SK-N-SH (cell line): ENCODE data around the gene CACNA2D3. TPM values are rescaled to one million over a fixed set of nuclear protein-coding genes. Genes with fewer than 3 reads are reported as not detected.

Experiments
- CTCF ChIA-PET: fragments of 300-600, 350-600 bp; formaldehyde crosslinking; extraction: SDS; loops from one replicate; lab custom pipeline; 2021; lab: Yijun Ruan, JAX
- POLR2A ChIA-PET: fragments of 350-600 bp; sonication (Branson Sonifier 250); formaldehyde crosslinking; extraction: SDS; loops from one replicate; lab custom pipeline; 2020; ENCODE audit warnings: antibody characterized with exemption, inconsistent platforms; lab: Yijun Ruan, JAX
- DNase-seq: peaks from one replicate; pipeline ENCODE4 v3.0.0; 2012
- H2AFZ ChIP-seq: fragments of 200-600 bp; sonication (generic); 2 replicates; pipeline ENCODE4 v1.8.1; 2016; ENCODE audit warnings: antibody characterized with exemption, mild to moderate bottlenecking, low read depth
- H3F3A ChIP-seq: fragments of 200-600 bp; sonication (generic); replicated peaks from 2 replicates; pipeline ENCODE3; 2016; ENCODE audit warnings: antibody characterized with exemption, mild to moderate bottlenecking; ENCODE audit not compliant: insufficient read depth
- H3K27ac ChIP-seq, 2 experiments: fragments of 200-500 bp in 1 of 2; fragments of 200-600 bp in 1 of 2; sonication (Bioruptor generic) in 1 of 2; sonication (generic), shearing (Covaris generic) in 1 of 2; 2 replicates each; pipeline versions ENCODE4 v1.5.1 to v1.6.1; 2014 to 2016; ENCODE audit warnings: low read depth in 2 of 2, inconsistent platforms in 1 of 2, low read length in 1 of 2, mild to moderate bottlenecking in 1 of 2, mixed read lengths in 1 of 2
- H3K27me3 ChIP-seq: fragments of 200-600 bp; sonication (generic), shearing (Covaris generic); 2 replicates; pipeline ENCODE4 v1.6.1; 2016; ENCODE audit warnings: mixed run types; ENCODE audit not compliant: insufficient read depth
- H3K36me3 ChIP-seq, 2 experiments: fragments of 200-500 bp in 1 of 2; fragments of 200-600 bp in 1 of 2; sonication (Bioruptor generic) in 1 of 2; sonication (generic) in 1 of 2; replicated peaks in 1 of 2; 2 replicates each; pipeline versions ENCODE3 to v1.5.1; 2014 to 2016; ENCODE audit warnings: low read length in 1 of 2, mild to moderate bottlenecking in 1 of 2; ENCODE audit not compliant: insufficient read depth in 2 of 2, control insufficient read depth in 1 of 2
- H3K4me1 ChIP-seq, 2 experiments: fragments of 200-500 bp in 1 of 2; fragments of 200-600 bp in 1 of 2; sonication (Bioruptor generic) in 1 of 2; sonication (generic), shearing (Covaris generic) in 1 of 2; 2 replicates each; pipeline versions ENCODE4 v1.5.1 to v1.6.1; 2014 to 2016; ENCODE audit warnings: low read depth in 1 of 2, low read length in 1 of 2, mixed run types in 1 of 2; ENCODE audit not compliant: insufficient read depth in 2 of 2, control insufficient read depth in 1 of 2
- H3K4me2 ChIP-seq: fragments of 200-600 bp; sonication (generic), shearing (Covaris generic); 2 replicates; pipeline ENCODE4 v1.6.1; 2017; ENCODE audit warnings: mixed run types
- H3K4me3 ChIP-seq, 2 experiments: fragments of 200-500 bp in 1 of 2; fragments of 200-600 bp in 1 of 2; sonication (Bioruptor generic) in 1 of 2; sonication (generic), shearing (Covaris generic) in 1 of 2; 2 replicates each; pipeline versions ENCODE4 v1.5.1 to v1.8.1; 2014 to 2016; ENCODE audit warnings: low read depth in 2 of 2, inconsistent platforms in 1 of 2, low read length in 1 of 2, mild to moderate bottlenecking in 1 of 2, mixed read lengths in 1 of 2, moderate library complexity in 1 of 2
- H3K79me2 ChIP-seq: fragments of 200-600 bp; sonication (generic); 2 replicates; pipeline ENCODE4 v1.8.1; 2017; ENCODE audit warnings: mild to moderate bottlenecking; ENCODE audit not compliant: insufficient read depth
- H3K9ac ChIP-seq: fragments of 200-600 bp; sonication (generic); 2 replicates; pipeline ENCODE4 v1.6.1; 2017; ENCODE audit warnings: mixed run types
- H3K9me2 ChIP-seq: fragments of 200-600 bp; sonication (generic); 2 replicates; pipeline ENCODE4 v1.6.1; 2017; ENCODE audit warnings: mixed run types
- H3K9me3 ChIP-seq: fragments of 200-600 bp; sonication (generic); 2 replicates; pipeline ENCODE4 v1.6.1; 2017; ENCODE audit warnings: mixed run types, mild to moderate bottlenecking, moderate library complexity
- H4K20me1 ChIP-seq: fragments of 200-600 bp; sonication (generic); 2 replicates; pipeline ENCODE4 v1.6.1; 2017; ENCODE audit warnings: mild to moderate bottlenecking, mixed run types; ENCODE audit not compliant: insufficient read depth
- ELF1 ChIP-seq: IDR thresholded peaks from 2 replicates; pipeline ENCODE4 v1.4.0; 2012
- FOSL2 ChIP-seq: IDR thresholded peaks from 2 replicates; pipeline ENCODE4 v1.4.0; 2012; ENCODE audit warnings: low read depth, mild to moderate bottlenecking, moderate library complexity, borderline replicate concordance
- FOXJ3 ChIP-seq: sonication (generic); formaldehyde crosslinking; IDR thresholded peaks from 2 replicates; pipeline ENCODE4 v1.5.1; 2020; ENCODE audit warnings: mild to moderate bottlenecking, missing genetic modification reagents
- GATA2 ChIP-seq: sonication (generic); formaldehyde crosslinking; IDR thresholded peaks from 2 replicates; pipeline ENCODE4 v1.5.0; 2020; ENCODE audit warnings: mild to moderate bottlenecking, missing genetic modification reagents
- MEF2A ChIP-seq: IDR thresholded peaks from 2 replicates; pipeline ENCODE4 v1.4.0; 2012; ENCODE audit warnings: low read depth, borderline replicate concordance
- NRF1 ChIP-seq: IDR thresholded peaks from 2 replicates; pipeline ENCODE4 v1.6.1; 2012; ENCODE audit warnings: low read depth, mild to moderate bottlenecking, low read length
- RFX5 ChIP-seq: IDR thresholded peaks from 2 replicates; pipeline ENCODE4 v1.6.1; 2012; ENCODE audit warnings: mild to moderate bottlenecking, improper control_type of control experiment, low read length
- SMC3 ChIP-seq: IDR thresholded peaks from 2 replicates; pipeline ENCODE4 v1.6.1; 2012; ENCODE audit warnings: low read depth, low read length, improper control_type of control experiment
- YY1 ChIP-seq: IDR thresholded peaks from 2 replicates; pipeline ENCODE4 v1.4.0; 2012; ENCODE audit warnings: low read depth, mild to moderate bottlenecking
- WGBS: methylation state at CpG from one replicate; pipeline ENCODE4 v1.1.6; 2017; ENCODE audit warnings: low lambda C conversion rate; 5-methylcytosine and 5-hydroxymethylcytosine counted together
- polyA plus RNA-seq, 3 experiments: library from polyadenylated mRNA; depleted of rRNA; stranded (reverse); fragments of >200 nt; gene quantifications; 2 replicates each; pipeline ENCODE4 v1.2.3, GENCODE V29; 2012
- TF ChIP-seq, protein P1 (sequence below): IDR thresholded peaks from 2 replicates; pipeline ENCODE4 v1.6.1; 2012; ENCODE audit warnings: mild to moderate bottlenecking, low read depth, low read length, moderate library complexity
- TF ChIP-seq, protein P2 (sequence below): IDR thresholded peaks from 2 replicates; pipeline ENCODE4; 2012

Gene CACNA2D3
- polyA plus RNA-seq, 1 of the 3 experiments (the other 2 are of a cell fraction): 0.15 TPM

DNA sequence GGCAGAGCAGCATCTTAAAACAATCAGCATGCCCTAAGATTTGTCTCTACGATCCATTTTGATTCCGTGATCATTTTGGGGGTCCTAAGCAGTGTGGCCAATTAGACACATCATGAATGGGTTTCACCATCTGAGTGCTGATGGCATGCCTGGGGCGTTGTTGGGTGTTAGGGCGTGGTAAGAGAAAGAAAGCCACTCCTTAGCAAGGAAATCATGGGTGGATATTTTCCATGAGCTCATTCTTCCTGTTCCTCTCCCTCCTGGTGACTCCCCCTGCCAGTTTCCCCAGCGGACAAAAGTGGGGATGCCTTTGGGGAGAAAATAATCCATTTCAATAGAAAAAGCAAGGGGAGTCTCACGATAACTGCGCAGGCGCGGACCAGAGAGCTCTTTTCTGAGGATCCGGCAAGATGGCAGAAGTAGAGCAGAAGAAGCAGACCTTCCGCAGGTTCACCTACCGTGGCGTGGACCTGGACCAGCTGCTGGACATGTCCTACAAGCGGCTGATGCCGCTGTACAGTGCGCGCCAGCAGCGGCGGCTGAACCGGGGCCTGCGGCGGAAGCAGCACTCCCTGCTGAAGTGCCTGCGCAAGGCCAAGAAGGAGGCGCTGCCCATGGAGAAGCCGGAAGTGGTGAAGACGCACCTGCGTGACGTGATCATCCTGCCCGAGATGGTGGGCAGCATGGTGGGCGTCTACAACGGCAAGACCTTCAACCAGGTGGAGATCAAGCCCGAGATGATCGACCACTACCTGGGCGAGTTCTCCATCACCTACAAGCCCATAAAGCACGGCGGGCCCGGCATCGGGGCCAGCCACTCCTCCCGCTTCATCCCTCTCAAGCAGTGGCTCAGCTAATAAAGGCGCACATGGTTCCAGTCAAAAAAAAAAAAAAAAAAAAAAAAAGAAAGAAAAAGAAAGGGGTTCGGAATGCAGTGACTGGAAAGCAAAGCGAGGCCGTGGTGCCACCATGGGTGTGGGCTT, 503.7 kb downstream of the CACNA2D3 start (continued):
- TF ChIP-seq, protein P1, sequence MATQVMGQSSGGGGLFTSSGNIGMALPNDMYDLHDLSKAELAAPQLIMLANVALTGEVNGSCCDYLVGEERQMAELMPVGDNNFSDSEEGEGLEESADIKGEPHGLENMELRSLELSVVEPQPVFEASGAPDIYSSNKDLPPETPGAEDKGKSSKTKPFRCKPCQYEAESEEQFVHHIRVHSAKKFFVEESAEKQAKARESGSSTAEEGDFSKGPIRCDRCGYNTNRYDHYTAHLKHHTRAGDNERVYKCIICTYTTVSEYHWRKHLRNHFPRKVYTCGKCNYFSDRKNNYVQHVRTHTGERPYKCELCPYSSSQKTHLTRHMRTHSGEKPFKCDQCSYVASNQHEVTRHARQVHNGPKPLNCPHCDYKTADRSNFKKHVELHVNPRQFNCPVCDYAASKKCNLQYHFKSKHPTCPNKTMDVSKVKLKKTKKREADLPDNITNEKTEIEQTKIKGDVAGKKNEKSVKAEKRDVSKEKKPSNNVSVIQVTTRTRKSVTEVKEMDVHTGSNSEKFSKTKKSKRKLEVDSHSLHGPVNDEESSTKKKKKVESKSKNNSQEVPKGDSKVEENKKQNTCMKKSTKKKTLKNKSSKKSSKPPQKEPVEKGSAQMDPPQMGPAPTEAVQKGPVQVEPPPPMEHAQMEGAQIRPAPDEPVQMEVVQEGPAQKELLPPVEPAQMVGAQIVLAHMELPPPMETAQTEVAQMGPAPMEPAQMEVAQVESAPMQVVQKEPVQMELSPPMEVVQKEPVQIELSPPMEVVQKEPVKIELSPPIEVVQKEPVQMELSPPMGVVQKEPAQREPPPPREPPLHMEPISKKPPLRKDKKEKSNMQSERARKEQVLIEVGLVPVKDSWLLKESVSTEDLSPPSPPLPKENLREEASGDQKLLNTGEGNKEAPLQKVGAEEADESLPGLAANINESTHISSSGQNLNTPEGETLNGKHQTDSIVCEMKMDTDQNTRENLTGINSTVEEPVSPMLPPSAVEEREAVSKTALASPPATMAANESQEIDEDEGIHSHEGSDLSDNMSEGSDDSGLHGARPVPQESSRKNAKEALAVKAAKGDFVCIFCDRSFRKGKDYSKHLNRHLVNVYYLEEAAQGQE: no peak
- no peak for TF ChIP-seq SMC3
- no peak for TF ChIP-seq ELF1
- TF ChIP-seq FOXJ3 (CRISPR knock-in tag): no peak
- TF ChIP-seq MEF2A: no peak
- no peak for TF ChIP-seq GATA2 (CRISPR knock-in tag)
- TF ChIP-seq, all 33 proteins: peak for 0

DNA sequence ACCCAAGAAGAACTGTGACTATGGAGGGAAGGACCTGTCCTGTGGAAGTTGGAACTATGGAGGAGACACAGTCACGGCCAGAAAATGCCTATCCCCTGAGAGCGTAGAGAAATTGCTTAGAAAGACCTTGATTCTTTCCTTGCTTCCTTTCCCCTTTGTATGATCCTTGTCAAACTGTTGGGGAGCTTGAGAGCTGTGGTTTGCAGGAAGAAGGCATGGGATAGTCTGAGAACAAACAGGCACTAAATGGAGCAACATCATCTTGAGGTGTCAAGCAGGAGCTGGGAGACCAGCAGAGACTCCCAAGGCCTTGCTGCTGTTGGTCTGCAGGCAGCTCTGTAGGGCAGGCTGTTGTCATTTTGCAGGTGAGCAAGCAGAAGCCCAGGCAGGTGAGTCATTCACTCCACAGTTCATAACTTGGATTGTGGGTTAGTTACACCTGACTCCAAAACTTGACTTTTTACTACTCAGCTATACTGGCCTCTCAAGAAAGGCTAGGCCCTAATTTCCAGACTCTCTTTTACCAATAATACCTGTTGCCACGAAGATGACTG, 506.6 kb downstream of the CACNA2D3 start:
- Histone ChIP-seq H3K9ac (no peak overlapping the region), H3K4me3 (no peak overlapping the region), H3F3A (no peaks in the 10 kb centered on the region), H3K27me3 (no peaks in the 10 kb centered on the region), H3K79me2 (no peaks in the 10 kb centered on the region), H3K9me2 (no peaks in the 10 kb centered on the region), H2AFZ (no peak overlapping the region), H3K9me3 (no peaks in the 10 kb centered on the region), H3K27ac (no peak overlapping the region), H3K4me2 (no peak overlapping the region), H3K36me3 (no peaks in the 10 kb centered on the region), H3K4me1 (no peaks in the 10 kb centered on the region)
- DNase-seq: no peak
- CTCF ChIA-PET: no interaction called here
- TF ChIP-seq NRF1 (no peak), SMC3 (no peak), FOSL2 (no peak), RFX5 (no peak), YY1 (no peak)
- TF ChIP-seq, protein P2, sequence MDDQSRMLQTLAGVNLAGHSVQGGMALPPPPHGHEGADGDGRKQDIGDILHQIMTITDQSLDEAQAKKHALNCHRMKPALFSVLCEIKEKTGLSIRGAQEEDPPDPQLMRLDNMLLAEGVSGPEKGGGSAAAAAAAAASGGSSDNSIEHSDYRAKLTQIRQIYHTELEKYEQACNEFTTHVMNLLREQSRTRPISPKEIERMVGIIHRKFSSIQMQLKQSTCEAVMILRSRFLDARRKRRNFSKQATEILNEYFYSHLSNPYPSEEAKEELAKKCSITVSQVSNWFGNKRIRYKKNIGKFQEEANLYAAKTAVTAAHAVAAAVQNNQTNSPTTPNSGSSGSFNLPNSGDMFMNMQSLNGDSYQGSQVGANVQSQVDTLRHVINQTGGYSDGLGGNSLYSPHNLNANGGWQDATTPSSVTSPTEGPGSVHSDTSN: no peak
- TF ChIP-seq, all 33 proteins: peak for 0
- no peaks in the 10 kb centered on the region for H4K20me1 ChIP-seq
- POLR2A ChIA-PET: no interaction called here
- 15% methylated on average over 3 of the region's 3 CpGs for WGBS
